ENCODE measurements around the gene AGBL4. TPM values are rescaled to one million over a fixed set of nuclear protein-coding genes. Genes with fewer than 3 reads are reported as not detected.

Gene AGBL4
- total and polyA plus RNA-seq, 7 donors, result 0.01 to 0.05 TPM; not detected in 5

GRCh38 chr1:48844187-48844586 is 1179.6 kb downstream of the AGBL4 start:
- H3K4me1 ChIP-seq, result no peaks in the 10 kb centered on the region
- TF ChIP-seq CTCF (IDR thresholded peaks at IDR 0.05), result no peak
- intact Hi-C loops (cut with DNase I), result no loop called here
- no peak for ATAC-seq
- WGBS, 3 donors, result 67 to 77% (median 68%) methylated on average over 3 of the region's 3 CpGs
- H3K27me3 ChIP-seq (ENCODE audit: insufficient read depth in 3 of 3, low read length in 2 of 3), result peaks cover 0 to 3% (median 0%) of the 10 kb centered on the region in 3 donors
- H3K27ac ChIP-seq, result no peak overlapping the region
- H3K9me3 ChIP-seq, result no peaks in the 10 kb centered on the region
- no peak for DNase-seq
- no peaks in the 10 kb centered on the region for H3K36me3 ChIP-seq (ENCODE audit: insufficient read depth in 1 of 2, low read depth in 1 of 2)
- H3K4me3 ChIP-seq, result no peak overlapping the region

- no peaks in the 10 kb centered on the region for H3K36me3 ChIP-seq (ENCODE audit: insufficient read depth in 1 of 2, low read depth in 1 of 2)
- DNase-seq, result no peak
- WGBS, 3 donors, result 42 to 44% (median 44%) methylated on average over 2 of the region's 2 CpGs
- no peak overlapping the region for H3K4me3 ChIP-seq
- no peak for TF ChIP-seq CTCF (IDR thresholded peaks at IDR 0.05)
- intact Hi-C loops (cut with DNase I), result no loop called here
- H3K4me1 ChIP-seq, result no peaks in the 10 kb centered on the region
- H3K9me3 ChIP-seq, result no peaks in the 10 kb centered on the region
- no peak for ATAC-seq
- H3K27me3 ChIP-seq (ENCODE audit: insufficient read depth in 3 of 3, low read length in 2 of 3), result peaks cover 0 to 3% (median 0%) of the 10 kb centered on the region in 3 donors
- no peak overlapping the region for H3K27ac ChIP-seq
Observed at GRCh38 chr1:48841966-48842365, 1181.8 kb downstream of the AGBL4 start.

- H3K27me3 ChIP-seq (ENCODE audit: insufficient read depth in 3 of 3, low read length in 2 of 3), result peaks cover 0 to 3% (median 0%) of the 10 kb centered on the region in 3 donors
- H3K27ac ChIP-seq, result no peak overlapping the region
- no peak for ATAC-seq
- no peaks in the 10 kb centered on the region for H3K9me3 ChIP-seq
- no peak for TF ChIP-seq CTCF (IDR thresholded peaks at IDR 0.05)
- DNase-seq, result no peak
- H3K36me3 ChIP-seq (ENCODE audit: insufficient read depth in 1 of 2, low read depth in 1 of 2), result no peaks in the 10 kb centered on the region
- WGBS, 3 donors, result 39 to 42% (median 39%) methylated on average over 3 of the region's 3 CpGs
- H3K4me3 ChIP-seq, result no peak overlapping the region
- intact Hi-C loops (cut with DNase I), result no loop called here
- H3K4me1 ChIP-seq, result no peaks in the 10 kb centered on the region
Observed at GRCh38 chr1:48841461-48841860, 1182.3 kb downstream of the AGBL4 start.

GRCh38 chr1:48831120-48831978 is 1192.4 kb downstream of the AGBL4 start:
- no peak for TF ChIP-seq CTCF (IDR thresholded peaks at IDR 0.05)
- H3K4me3 ChIP-seq, result no peak overlapping the region
- intact Hi-C loops (cut with DNase I), result no loop called here
- H3K4me1 ChIP-seq, result no peaks in the 10 kb centered on the region
- 53 to 59% (median 57%) methylated on average over 4 of the region's 4 CpGs for WGBS, 3 donors
- peaks cover 0 to 1% (median 0%) of the 10 kb centered on the region in 3 donors for H3K27me3 ChIP-seq (ENCODE audit: insufficient read depth in 3 of 3, low read length in 2 of 3)
- ATAC-seq, result no peak
- H3K27ac ChIP-seq, result no peak overlapping the region
- no peaks in the 10 kb centered on the region for H3K9me3 ChIP-seq
- no peaks in the 10 kb centered on the region for H3K36me3 ChIP-seq (ENCODE audit: insufficient read depth in 1 of 2, low read depth in 1 of 2)
- no peak for DNase-seq

All from psoas muscle (tissue), 8 donors.